Testis (tissue), 2 donors: Measurements from ENCODE around the gene ZBTB46.

Experiments used
- CTCF ChIP-seq, 3 experiments: fragments of 450-650 bp in 2 of 3; fragments of 200-600 bp in 1 of 3; sonication (generic) in 1 of 3; IDR thresholded peaks; one replicate each; pipeline ENCODE4 v1.5.1; 2016 to 2019; ENCODE audit warnings: antibody characterized with exemption in 3 of 3, mild to moderate bottlenecking in 2 of 3, moderate library complexity in 1 of 3
- POLR2A ChIP-seq: fragments of 450-650 bp; IDR thresholded peaks from one replicate; pipeline ENCODE4 v1.6.1; 2017; ENCODE audit warnings: antibody characterized with exemption, mild to moderate bottlenecking, moderate library complexity

GRCh38 chr20:63749597-63750508, 81.2 kb downstream of the ZBTB46 start:
- TF ChIP-seq CTCF (IDR thresholded peaks at IDR 0.05) (no peak), POLR2A (no peak)
